ACHN (cell line): ENCODE results near the gene NCKAP5.
"Not testable (repeated sequence)": the region's sequence is repeated elsewhere in the genome, so short reads cannot be mapped to it uniquely, and the experiment has no call there.

Experiments
- DNase-seq: peaks from one replicate; pipeline ENCODE4 v3.0.0-alpha.2; 2015
- in situ Hi-C: cut with HindIII; loops from 2 replicates; pipeline ENCODE4 v1.10.0; 2017; ENCODE audit warnings: low sequenced_read_pairs, low pct_ligation_motif_present, low pct_unique_long_range_greater_than_20kb

The NCKAP5 gene

GRCh38 chr2:132701810-132702209 lies 866.5 kb downstream of the NCKAP5 start:
- no peak for DNase-seq
- in situ Hi-C loops, result no loop called here

GRCh38 chr2:132699802-132700201 lies 868.5 kb downstream of the NCKAP5 start:
- in situ Hi-C loops, DNase-seq: not testable (repeated sequence)

GRCh38 chr2:132698347-132698746 lies 869.9 kb downstream of the NCKAP5 start:
- in situ Hi-C loops, DNase-seq: not testable (repeated sequence)

- DNase-seq, result no peak
- in situ Hi-C loops, result no loop called here
Measured at GRCh38 chr2:132697556-132698205, 870.6 kb downstream of the NCKAP5 start.

DNA sequence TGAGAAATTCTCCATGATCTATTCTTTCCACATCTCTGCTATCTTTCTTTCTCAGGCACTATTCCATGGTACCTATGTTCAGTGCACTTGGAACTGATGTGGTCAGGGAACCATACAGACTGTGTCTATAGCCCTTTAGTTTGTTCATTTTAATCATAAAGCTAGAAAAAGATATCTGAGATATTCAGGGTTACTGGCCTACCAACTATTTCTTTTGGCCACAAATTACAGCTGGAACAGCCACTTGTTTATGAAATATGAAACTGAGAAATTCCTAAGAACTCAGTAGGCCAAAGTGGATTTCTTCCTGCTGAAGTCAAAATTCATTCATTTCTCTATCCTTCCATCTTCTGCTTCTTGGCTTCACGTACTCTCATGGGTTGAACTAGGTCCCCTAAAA lies 875.4 kb downstream of the NCKAP5 start:
- in situ Hi-C loops, result no loop called here
- no peak for DNase-seq

- in situ Hi-C loops, result no loop called here
- DNase-seq, result no peak
Measured at GRCh38 chr2:132691556-132691955, 876.7 kb downstream of the NCKAP5 start.

DNA sequence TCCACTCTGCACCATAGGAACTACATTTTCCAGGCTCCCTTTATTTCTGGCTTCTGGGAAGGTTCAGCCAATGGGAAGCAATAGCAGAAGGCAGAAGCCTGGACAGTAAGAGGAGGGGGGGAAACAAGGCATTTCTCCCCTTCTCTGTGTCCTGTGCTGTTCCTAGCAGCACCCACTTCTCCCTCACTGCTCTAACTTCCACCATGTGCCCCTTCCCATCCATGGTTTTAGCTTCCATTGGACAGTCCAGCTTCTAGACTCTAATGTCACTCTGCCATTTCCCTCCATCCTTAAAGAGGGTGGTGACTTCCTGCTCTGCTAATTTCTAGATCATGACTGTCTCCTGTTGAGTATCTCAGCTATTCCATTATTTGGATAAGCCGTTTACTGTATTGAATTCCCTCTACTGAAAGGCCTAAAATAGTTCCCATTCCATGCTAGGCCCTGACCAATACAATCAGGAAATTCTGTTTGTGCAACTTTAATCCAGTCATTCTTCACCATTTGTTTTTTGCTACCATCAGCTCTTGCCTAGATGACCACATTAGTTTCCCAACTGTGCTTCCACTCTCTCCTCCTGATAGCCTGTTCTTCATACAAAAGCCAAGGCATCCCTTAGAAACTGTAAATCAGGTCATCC lies 877.5 kb downstream of the NCKAP5 start:
- no peak for DNase-seq
- in situ Hi-C loops, result no loop called here

DNA sequence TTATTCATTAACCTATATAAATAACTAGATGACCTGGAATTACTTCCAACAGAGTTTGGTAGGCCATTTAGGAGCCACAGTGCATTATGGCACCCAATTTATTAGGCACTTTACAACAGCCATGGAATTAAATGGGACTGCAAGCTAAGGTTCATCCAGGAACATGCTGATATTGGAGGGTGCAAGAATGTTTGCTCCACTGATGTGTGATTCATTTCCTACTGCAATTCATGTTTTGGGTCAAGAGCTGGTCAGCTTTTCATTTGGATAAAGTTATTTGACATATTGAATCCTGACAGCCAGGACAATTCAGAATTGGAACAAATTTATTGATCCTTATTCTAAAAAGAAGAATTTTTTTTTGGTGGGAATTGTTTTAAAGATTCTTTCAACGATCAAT lies 886.5 kb downstream of the NCKAP5 start:
- no peak for DNase-seq
- in situ Hi-C loops, result no loop called here

DNA sequence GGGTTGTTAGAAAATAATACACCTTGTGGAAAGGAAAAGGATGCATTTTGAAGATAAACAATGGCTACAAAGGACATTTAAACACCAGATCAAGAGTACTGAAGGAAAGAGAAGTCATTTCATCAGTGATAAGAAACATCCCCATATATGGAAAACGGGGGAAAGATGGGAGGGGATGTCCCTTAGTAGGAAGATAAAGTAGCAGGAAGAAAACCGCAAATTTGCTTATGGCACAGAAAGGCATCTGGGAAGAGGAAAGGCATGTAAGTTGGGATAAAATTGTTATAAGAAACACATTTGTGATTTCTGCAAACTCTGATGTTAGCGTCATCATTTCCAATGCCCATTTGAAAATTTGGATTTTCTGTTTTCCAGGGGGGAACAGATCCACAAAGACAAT lies 887.7 kb downstream of the NCKAP5 start:
- in situ Hi-C loops, result no loop called here
- DNase-seq, result no peak

DNA sequence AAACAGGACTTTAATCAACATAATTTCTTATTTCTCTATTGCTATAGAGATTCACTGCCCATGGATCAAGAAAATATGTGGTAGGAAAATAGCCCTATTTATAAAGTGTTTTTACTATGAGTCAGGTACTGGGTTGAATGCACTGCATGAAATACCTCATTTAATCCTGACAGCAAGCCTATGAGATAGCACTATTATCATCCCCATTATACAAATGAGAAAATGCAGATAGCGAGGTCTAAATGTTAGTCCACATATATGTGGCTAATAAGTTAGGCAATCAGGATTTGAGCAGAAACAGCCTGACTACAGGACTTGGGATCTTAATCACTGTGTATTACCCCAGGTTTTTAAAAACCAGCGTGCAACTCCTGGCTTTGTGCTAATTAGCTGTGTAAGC lies 889.8 kb downstream of the NCKAP5 start:
- in situ Hi-C loops, result no loop called here
- no peak for DNase-seq

DNA sequence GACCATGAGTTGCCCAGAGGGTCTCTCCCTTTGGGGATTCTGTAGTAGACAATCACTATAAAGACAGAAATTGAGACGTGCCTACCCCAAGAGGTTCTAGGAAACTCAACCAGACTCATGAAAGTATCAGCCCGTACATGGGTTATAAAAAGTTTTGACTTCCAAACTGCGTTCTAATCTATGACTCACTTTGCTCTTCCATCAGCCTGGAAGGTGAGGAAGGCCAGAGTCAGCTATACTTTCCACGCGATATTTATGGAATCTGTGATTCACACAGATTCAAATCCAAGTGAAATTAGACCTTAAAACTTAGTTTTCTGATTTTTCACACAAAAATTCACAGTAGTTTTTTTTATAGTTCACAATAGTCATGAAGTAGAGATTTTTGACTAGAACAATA lies 890.6 kb downstream of the NCKAP5 start:
- DNase-seq, result no peak
- in situ Hi-C loops, result no loop called here

- DNase-seq, result peak; percentile 25
- in situ Hi-C loops, result no loop called here
Measured at GRCh38 chr2:132676999-132677398, 891.3 kb downstream of the NCKAP5 start.

GRCh38 chr2:132671151-132671835 lies 897.0 kb downstream of the NCKAP5 start:
- in situ Hi-C loops, result no loop called here

GRCh38 chr2:132670496-132671150 lies 897.6 kb downstream of the NCKAP5 start:
- in situ Hi-C loops, result no loop called here
- DNase-seq, result peak; percentile 60

More at GRCh38 chr2:132671151-132671835, 897.0 kb downstream of the NCKAP5 start:
- DNase-seq, result peak; percentile 95

- DNase-seq, result peak; percentile 57
- in situ Hi-C loops, result no loop called here
Measured at GRCh38 chr2:132669908-132670495, 898.3 kb downstream of the NCKAP5 start, which contains the start of gene LYPD1. Gene LYPD1 (minus strand): TSS chr2:132670205. CDS start chr2:132669932, 273 bp downstream.

DNA sequence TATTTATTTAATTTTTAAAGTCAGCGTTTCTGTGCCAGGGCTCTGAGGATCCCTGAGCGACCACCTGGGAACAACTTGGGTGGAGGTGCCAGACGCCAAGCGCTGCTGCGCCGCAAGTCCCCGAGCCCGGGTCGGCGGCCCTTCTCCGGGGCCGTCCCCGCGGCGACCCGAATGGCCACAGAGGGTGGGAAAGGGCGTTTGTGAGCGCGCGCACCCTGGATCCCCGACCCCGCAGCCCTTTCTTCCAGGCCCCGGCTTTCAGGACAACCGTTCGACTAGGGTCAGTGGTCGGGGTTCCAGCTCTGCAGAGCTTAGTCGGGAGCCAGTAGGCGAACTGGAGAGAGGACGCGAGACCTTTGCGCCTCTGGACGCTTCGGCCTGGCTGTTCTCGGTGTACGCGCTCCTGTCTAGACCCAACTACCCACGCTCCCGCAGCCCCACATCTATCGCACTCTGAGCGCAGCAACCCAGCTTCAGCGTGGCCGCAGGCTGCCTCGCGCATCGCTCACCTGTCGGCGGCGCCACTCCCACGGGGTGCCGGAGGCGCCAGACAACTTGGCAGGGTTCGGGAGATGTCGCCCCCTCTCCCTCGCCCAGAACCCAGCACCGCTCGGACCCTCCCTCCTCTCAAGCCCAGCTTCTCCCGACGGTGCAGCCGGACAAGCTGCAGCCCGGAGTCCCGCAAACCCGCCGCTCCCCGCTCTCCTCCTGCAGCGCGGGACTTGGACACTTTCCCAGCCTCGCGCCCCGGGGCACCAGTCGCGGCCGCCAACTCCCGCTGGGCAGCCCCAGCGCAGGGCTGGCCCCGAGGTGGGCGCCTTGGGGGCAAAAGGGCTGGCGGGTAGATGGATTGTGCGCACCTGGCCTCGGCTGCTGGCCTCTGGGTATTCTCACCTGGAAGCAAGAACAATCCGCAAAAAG lies 899.0 kb downstream of the NCKAP5 start:
- in situ Hi-C loops, result no loop called here
- peak; percentile 52 for DNase-seq

- DNase-seq, result peak; percentile 51
- in situ Hi-C loops, result no loop called here
Measured at GRCh38 chr2:132668189-132668823, 900.0 kb downstream of the NCKAP5 start.
